HCT116 (cell line): ENCODE results near the gene PEAK3. TPM values are rescaled to one million over a fixed set of nuclear protein-coding genes. Genes with fewer than 3 reads are reported as not detected.

ENCODE experiments used
- microRNA counts: library from miRNA; unstranded; fragments of <30 nt; microRNA quantifications from one replicate; lab custom pipeline; 2015
- microRNA-seq: library from miRNA; unstranded; fragments of <30 nt; microRNA quantifications from one replicate; pipeline ENCODE4, GENCODE V29; 2016; ENCODE audit warnings: borderline number of aligned reads
- total RNA-seq: library from RNA; stranded (reverse); gene quantifications from one replicate; pipeline ENCODE4 v1.2.1, GENCODE V29; 2021; ENCODE audit not compliant: unreplicated experiment

PEAK3 gene
- total RNA-seq, 1 experiment from 2014 or later = not detected

MicroRNAs encoded within 50 kb of the gene (microRNA counts, 767-probe panel; counts per million panel counts)
- not detected for microRNA hsa-miR-1227 (lab: Ali Mortazavi, UCI)

Small RNAs within 50 kb of the gene (microRNA-seq; reads per million reads assigned to microRNA genes)
- gene MIR1227 (7.3 reads per million, percentile 20 among the genes with 10 or more reads in this experiment), gene MIR4321 (not detected)

Other genes with a start within 250 kb of the PEAK3 start
- 271 TPM for gene MKNK2, start 230.9 kb downstream of the PEAK3 start, total RNA-seq
- gene MOB3A, start 185.8 kb downstream of the PEAK3 start, total RNA-seq = 32.1 TPM
- gene IZUMO4, start 185.3 kb downstream of the PEAK3 start, total RNA-seq = 6.1 TPM
- gene AP3D1, start 130.6 kb downstream of the PEAK3 start, total RNA-seq = 137 TPM
- 48.9 TPM for gene DOT1L, start 118.2 kb downstream of the PEAK3 start, total RNA-seq
- 88.2 TPM for gene PLEKHJ1, start 45.8 kb downstream of the PEAK3 start, total RNA-seq
- 166 TPM for gene SF3A2, start 45.4 kb downstream of the PEAK3 start, total RNA-seq
- 42.8 TPM for gene AMH, start 32.9 kb downstream of the PEAK3 start, total RNA-seq
- gene JSRP1, start 25.8 kb downstream of the PEAK3 start, total RNA-seq = 0.30 TPM
- not detected for gene LINGO3, start 26.0 kb upstream of the PEAK3 start, total RNA-seq
- 190 TPM for gene LSM7, start 46.4 kb upstream of the PEAK3 start, total RNA-seq
- 83.1 TPM for gene SPPL2B, start 46.5 kb upstream of the PEAK3 start, total RNA-seq
- gene TMPRSS9, start 78.1 kb upstream of the PEAK3 start, total RNA-seq = not detected
- gene TIMM13, start 145.4 kb upstream of the PEAK3 start, total RNA-seq = 151 TPM
- gene LMNB2, start 174.8 kb upstream of the PEAK3 start, total RNA-seq = 228 TPM
- 37.9 TPM for gene GADD45B, start 194.0 kb upstream of the PEAK3 start, total RNA-seq